ENCODE results near the gene PDIA2.

Gene PDIA2

DNA sequence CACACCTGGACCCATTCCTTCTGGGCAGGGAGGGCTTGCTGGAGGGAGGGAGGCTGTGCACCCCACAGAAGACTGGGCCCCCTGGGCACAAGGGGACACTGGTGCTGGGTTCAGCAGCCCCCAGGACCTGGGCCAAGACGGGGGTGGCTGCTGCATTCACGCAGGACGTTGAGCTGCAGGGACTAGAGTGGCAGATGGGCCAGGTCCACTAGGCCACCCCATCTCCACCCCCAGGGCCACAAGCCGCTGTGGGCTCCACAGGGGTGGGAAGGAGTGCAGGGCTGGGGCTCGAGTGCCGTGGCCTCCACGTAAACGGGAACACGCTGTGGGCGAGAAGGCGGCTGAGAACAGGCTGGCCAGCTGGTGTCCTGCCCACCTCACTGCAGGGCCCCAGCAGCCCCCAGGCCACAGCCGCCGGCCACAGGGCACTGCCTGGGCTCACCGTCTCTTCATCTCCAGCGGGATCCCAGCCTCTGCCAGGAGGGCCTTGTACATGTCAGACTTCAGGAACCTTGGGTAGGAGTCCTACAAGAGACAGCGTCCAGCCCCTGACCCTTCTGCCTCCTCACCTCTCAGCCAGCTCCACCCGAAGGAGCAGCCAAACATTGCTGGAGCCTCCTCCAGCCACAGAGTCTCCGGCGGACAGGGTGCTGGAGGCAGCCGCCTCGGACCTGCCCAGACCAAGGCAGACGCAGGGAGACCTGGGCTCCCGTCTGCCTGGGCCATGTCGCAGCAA is 13.7 kb upstream of the PDIA2 start:
- TF ChIP-seq CTCF (IDR thresholded peaks at IDR 0.05; ENCODE audit: insufficient read depth, low read length) (no peak), SPI1 (IDR thresholded peaks at IDR 0.05; ENCODE audit: borderline replicate concordance, low read depth) (no peak), POLR2AphosphoS5 (IDR thresholded peaks at IDR 0.05; ENCODE audit: low read depth) (no peak), GABPA (IDR thresholded peaks at IDR 0.05; ENCODE audit: low read depth) (no peak)
- TF ChIP-seq, protein P1, sequence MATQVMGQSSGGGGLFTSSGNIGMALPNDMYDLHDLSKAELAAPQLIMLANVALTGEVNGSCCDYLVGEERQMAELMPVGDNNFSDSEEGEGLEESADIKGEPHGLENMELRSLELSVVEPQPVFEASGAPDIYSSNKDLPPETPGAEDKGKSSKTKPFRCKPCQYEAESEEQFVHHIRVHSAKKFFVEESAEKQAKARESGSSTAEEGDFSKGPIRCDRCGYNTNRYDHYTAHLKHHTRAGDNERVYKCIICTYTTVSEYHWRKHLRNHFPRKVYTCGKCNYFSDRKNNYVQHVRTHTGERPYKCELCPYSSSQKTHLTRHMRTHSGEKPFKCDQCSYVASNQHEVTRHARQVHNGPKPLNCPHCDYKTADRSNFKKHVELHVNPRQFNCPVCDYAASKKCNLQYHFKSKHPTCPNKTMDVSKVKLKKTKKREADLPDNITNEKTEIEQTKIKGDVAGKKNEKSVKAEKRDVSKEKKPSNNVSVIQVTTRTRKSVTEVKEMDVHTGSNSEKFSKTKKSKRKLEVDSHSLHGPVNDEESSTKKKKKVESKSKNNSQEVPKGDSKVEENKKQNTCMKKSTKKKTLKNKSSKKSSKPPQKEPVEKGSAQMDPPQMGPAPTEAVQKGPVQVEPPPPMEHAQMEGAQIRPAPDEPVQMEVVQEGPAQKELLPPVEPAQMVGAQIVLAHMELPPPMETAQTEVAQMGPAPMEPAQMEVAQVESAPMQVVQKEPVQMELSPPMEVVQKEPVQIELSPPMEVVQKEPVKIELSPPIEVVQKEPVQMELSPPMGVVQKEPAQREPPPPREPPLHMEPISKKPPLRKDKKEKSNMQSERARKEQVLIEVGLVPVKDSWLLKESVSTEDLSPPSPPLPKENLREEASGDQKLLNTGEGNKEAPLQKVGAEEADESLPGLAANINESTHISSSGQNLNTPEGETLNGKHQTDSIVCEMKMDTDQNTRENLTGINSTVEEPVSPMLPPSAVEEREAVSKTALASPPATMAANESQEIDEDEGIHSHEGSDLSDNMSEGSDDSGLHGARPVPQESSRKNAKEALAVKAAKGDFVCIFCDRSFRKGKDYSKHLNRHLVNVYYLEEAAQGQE (IDR thresholded peaks at IDR 0.05; ENCODE audit: insufficient replicate concordance, low read depth) = no peak
- no peak overlapping the region for H3K27ac ChIP-seq (replicated peaks)
- H3K4me3 ChIP-seq (replicated peaks; ENCODE audit: insufficient read depth, low read length) = no peak overlapping the region
- peaks cover 4% of the 10 kb centered on the region for H3K27me3 ChIP-seq (ENCODE audit: insufficient read depth, poor library complexity, severe bottlenecking)
- DNase-seq (ENCODE audit: low read depth in 1 of 2, low spot score in 1 of 2) = no peak

GRCh38 chr16:270381-271255 is 12.3 kb upstream of the PDIA2 start:
- peaks cover 13% of the 10 kb centered on the region for H3K27me3 ChIP-seq (ENCODE audit: insufficient read depth, poor library complexity, severe bottlenecking)
- no peak for DNase-seq (ENCODE audit: low read depth in 1 of 2, low spot score in 1 of 2)
- H3K27ac ChIP-seq (replicated peaks) = no peak overlapping the region
- TF ChIP-seq CTCF (IDR thresholded peaks at IDR 0.05; ENCODE audit: insufficient read depth, low read length) = no peak
- TF ChIP-seq POLR2AphosphoS5 (IDR thresholded peaks at IDR 0.05; ENCODE audit: low read depth) = no peak
- TF ChIP-seq, protein P1 (IDR thresholded peaks at IDR 0.05; ENCODE audit: insufficient replicate concordance, low read depth) = no peak
- TF ChIP-seq SPI1 (IDR thresholded peaks at IDR 0.05; ENCODE audit: borderline replicate concordance, low read depth) = no peak
- no peak for TF ChIP-seq GABPA (IDR thresholded peaks at IDR 0.05; ENCODE audit: low read depth)
- no peak overlapping the region for H3K4me3 ChIP-seq (replicated peaks; ENCODE audit: insufficient read depth, low read length)

GRCh38 chr16:272633-273546 is 10.1 kb upstream of the PDIA2 start:
- DNase-seq (ENCODE audit: low read depth in 1 of 2, low spot score in 1 of 2) = no peak
- TF ChIP-seq CTCF (IDR thresholded peaks at IDR 0.05; ENCODE audit: insufficient read depth, low read length) (no peak), SPI1 (IDR thresholded peaks at IDR 0.05; ENCODE audit: borderline replicate concordance, low read depth) (no peak), POLR2AphosphoS5 (IDR thresholded peaks at IDR 0.05; ENCODE audit: low read depth) (no peak), GABPA (IDR thresholded peaks at IDR 0.05; ENCODE audit: low read depth) (no peak)
- TF ChIP-seq, protein P1 (IDR thresholded peaks at IDR 0.05; ENCODE audit: insufficient replicate concordance, low read depth) = no peak
- Histone ChIP-seq H3K27ac (replicated peaks) (no peak overlapping the region), H3K27me3 (ENCODE audit: insufficient read depth, poor library complexity, severe bottlenecking) (peaks cover 21% of the 10 kb centered on the region), H3K4me3 (replicated peaks; ENCODE audit: insufficient read depth, low read length) (no peak overlapping the region)

Measured in HL-60 (cell line).